HepG2 (cell line): ENCODE data around the gene FIGLA. TPM values are rescaled to one million over a fixed set of nuclear protein-coding genes. Genes with fewer than 3 reads are reported as not detected.

Experiments used
- ATAC-seq: fragments of 200-7000 bp; cut with Tn5 transposase; 3 replicates; pipeline ENCODE4 v1.9.1; 2020; ENCODE audit warnings: mild to moderate bottlenecking, moderate library complexity
- BruUV-seq: library from RNA; stranded (reverse); fragments of 400-500 nt; replicated peaks from 2 replicates; lab custom pipeline; 2021; lab: Mats Ljungman, UMichigan
- CTCF ChIA-PET: fragments of 300-600 bp; formaldehyde crosslinking; extraction: SDS; loops from one replicate; lab custom pipeline; 2021; ENCODE audit warnings: low total read pairs, inconsistent platforms, low intra/inter-chr PET ratio; lab: Yijun Ruan, JAX
- POLR2A ChIA-PET: fragments of 350-600 bp; sonication (Branson Sonifier 250); formaldehyde crosslinking; loops from one replicate; lab custom pipeline; 2020; ENCODE audit warnings: antibody characterized with exemption, inconsistent platforms; lab: Yijun Ruan, JAX
- DNase-seq: peaks from one replicate; pipeline ENCODE4 v3.0.0-alpha.2; 2015; ENCODE audit warnings: low spot score
- FAIRE-seq: peaks from 3 replicates; lab custom pipeline; 2011; peaks lifted over from hg19 to GRCh38; lab: Jason Lieb, UNC
- H2AFZ ChIP-seq: one replicate; pipeline ENCODE4 v1.6.1; 2011; ENCODE audit warnings: low read length, inconsistent platforms
- H3K27ac ChIP-seq: fragments of 300-600 bp; 3 replicates; pipeline ENCODE4 v1.8.0; 2011; ENCODE audit warnings: mixed run types, mild to moderate bottlenecking, mixed read lengths, low read length, inconsistent platforms; ENCODE audit not compliant: insufficient read depth; ENCODE audit errors: extremely low read length
- H3K27me3 ChIP-seq, 2 experiments: fragments of 200-600 bp in 1 of 2; 2 replicates in 1 of 2; 3 replicates in 1 of 2; pipeline versions ENCODE4 v1.6.0 to v1.8.0; 2011; ENCODE audit warnings: low read length in 2 of 2, mild to moderate bottlenecking in 2 of 2, moderate library complexity in 2 of 2, inconsistent platforms in 1 of 2; ENCODE audit not compliant: insufficient read depth in 2 of 2, control insufficient read depth in 1 of 2
- H3K36me3 ChIP-seq, 2 experiments: fragments of 200-600 bp in 1 of 2; replicated peaks in 1 of 2; 2 replicates in 1 of 2; 3 replicates in 1 of 2; pipeline versions ENCODE4 v1.5.1 to v1.8.0; 2011; ENCODE audit warnings: low read length in 2 of 2, inconsistent platforms in 1 of 2; ENCODE audit not compliant: insufficient read depth in 2 of 2, control insufficient read depth in 1 of 2
- H3K4me1 ChIP-seq: 2 replicates; pipeline ENCODE4 v1.5.1; 2012; ENCODE audit warnings: low read length, inconsistent platforms; ENCODE audit not compliant: insufficient read depth
- H3K4me2 ChIP-seq: 2 replicates; pipeline ENCODE4 v1.6.0; 2011; ENCODE audit warnings: low read depth, low read length, inconsistent platforms
- H3K4me3 ChIP-seq, 3 experiments: fragments of 200-600 bp in 1 of 3; sonication (generic), shearing (Covaris generic) in 1 of 3; replicated peaks in 1 of 3; 2 replicates each; pipeline ENCODE4 v1.5.1; 2011 to 2016; ENCODE audit warnings: low read length in 3 of 3, inconsistent platforms in 2 of 3, low read depth in 2 of 3, mild to moderate bottlenecking in 2 of 3, control low read depth in 1 of 3, mixed read lengths in 1 of 3; ENCODE audit not compliant: insufficient read depth in 1 of 3
- H3K79me2 ChIP-seq: one replicate; pipeline ENCODE4 v1.6.1; 2011; ENCODE audit warnings: low read length, inconsistent platforms; ENCODE audit not compliant: insufficient read depth
- H3K9ac ChIP-seq: 2 replicates; pipeline ENCODE4 v1.6.0; 2011; ENCODE audit warnings: mild to moderate bottlenecking, low read depth, low read length, inconsistent platforms; ENCODE audit not compliant: insufficient read depth
- H3K9me3 ChIP-seq: 2 replicates; pipeline ENCODE4 v1.5.1; 2012; ENCODE audit warnings: mild to moderate bottlenecking, low read length
- H4K20me1 ChIP-seq: 2 replicates; pipeline ENCODE4 v1.6.0; 2011; ENCODE audit warnings: inconsistent platforms, mild to moderate bottlenecking, low read length, moderate library complexity; ENCODE audit not compliant: insufficient read depth
- HDAC6 ChIP-seq: fragments of 200-600 bp; sonication (generic); IDR thresholded peaks from 2 replicates; pipeline ENCODE4 v1.7.0; 2017; ENCODE audit warnings: mild to moderate bottlenecking, antibody characterized with exemption, low read length, low read depth
- NBN ChIP-seq: fragments of 450-650 bp; conservative IDR thresholded peaks from 2 replicates; pipeline ENCODE4 v1.6.1; 2017
- WGBS: methylation state at CpG from one replicate; pipeline ENCODE4 v1.1.6; 2017; ENCODE audit warnings: low lambda C conversion rate; 5-methylcytosine and 5-hydroxymethylcytosine counted together
- in situ Hi-C: cut with HindIII; loops from 2 replicates; pipeline ENCODE4 v1.10.0; 2017; ENCODE audit warnings: low pct_unique_long_range_greater_than_20kb; ENCODE audit not compliant: extremely low pct_ligation_motif_present
- intact Hi-C: fragments of 100-400 bp; cut with micrococcal nuclease; formaldehyde crosslinking; loops from one replicate; pipeline ENCODE4 v1.10.0; 2022; ENCODE audit not compliant: unreplicated experiment
- polyA plus RNA-seq, 8 experiments: library from polyadenylated mRNA; depleted of rRNA in 3 of 8; stranded (reverse) in 7 of 8; unstranded in 1 of 8; fragments of >200 nt; fragmentation: Illumina TruSeq in 4 of 8; extraction: Trizol in 4 of 8; gene quantifications; 2 replicates each; pipeline versions ENCODE4 v1.2.1 to v1.2.3, GENCODE V29; 2011 to 2016; ENCODE audit warnings: low read depth in 4 of 8, missing spikeins in 1 of 8, mixed read lengths in 1 of 8; ENCODE audit not compliant: insufficient read depth in 1 of 8
- total RNA-seq, 5 experiments: library from RNA; depleted of rRNA; stranded (reverse); fragments of >200 nt; fragmentation: Illumina TruSeq; extraction: Trizol; gene quantifications; 2 replicates each; pipeline ENCODE4 v1.2.3, GENCODE V29; 2016; ENCODE audit warnings: low read depth in 1 of 5
- TF ChIP-seq, protein P1 (sequence below): sonication (generic); formaldehyde crosslinking; IDR thresholded peaks from 2 replicates; pipeline ENCODE4 v1.5.1; 2020; ENCODE audit warnings: missing genetic modification reagents, mild to moderate bottlenecking, borderline replicate concordance
- TF ChIP-seq, protein P2 (sequence below): sonication (generic); formaldehyde crosslinking; IDR thresholded peaks from 2 replicates; pipeline ENCODE4 v1.4.0; 2020; ENCODE audit warnings: mild to moderate bottlenecking, missing genetic modification reagents
- TF ChIP-seq, protein P3 (sequence below): sonication (generic); IDR thresholded peaks from 2 replicates; pipeline ENCODE4 v1.6.1; 2016; ENCODE audit warnings: low read depth, borderline replicate concordance
- TF ChIP-seq, protein P4 (sequence below): sonication (generic); formaldehyde crosslinking; IDR thresholded peaks from one replicate; pipeline ENCODE4 v1.5.1; 2020; ENCODE audit warnings: mild to moderate bottlenecking, missing genetic modification reagents; ENCODE audit errors: not compliant biosample characterization

FIGLA gene
- total and polyA plus RNA-seq, 2 of the 13 experiments (the other 11 are each of a cell fraction or from before 2014, with no cell fraction given), result not detected

DNA sequence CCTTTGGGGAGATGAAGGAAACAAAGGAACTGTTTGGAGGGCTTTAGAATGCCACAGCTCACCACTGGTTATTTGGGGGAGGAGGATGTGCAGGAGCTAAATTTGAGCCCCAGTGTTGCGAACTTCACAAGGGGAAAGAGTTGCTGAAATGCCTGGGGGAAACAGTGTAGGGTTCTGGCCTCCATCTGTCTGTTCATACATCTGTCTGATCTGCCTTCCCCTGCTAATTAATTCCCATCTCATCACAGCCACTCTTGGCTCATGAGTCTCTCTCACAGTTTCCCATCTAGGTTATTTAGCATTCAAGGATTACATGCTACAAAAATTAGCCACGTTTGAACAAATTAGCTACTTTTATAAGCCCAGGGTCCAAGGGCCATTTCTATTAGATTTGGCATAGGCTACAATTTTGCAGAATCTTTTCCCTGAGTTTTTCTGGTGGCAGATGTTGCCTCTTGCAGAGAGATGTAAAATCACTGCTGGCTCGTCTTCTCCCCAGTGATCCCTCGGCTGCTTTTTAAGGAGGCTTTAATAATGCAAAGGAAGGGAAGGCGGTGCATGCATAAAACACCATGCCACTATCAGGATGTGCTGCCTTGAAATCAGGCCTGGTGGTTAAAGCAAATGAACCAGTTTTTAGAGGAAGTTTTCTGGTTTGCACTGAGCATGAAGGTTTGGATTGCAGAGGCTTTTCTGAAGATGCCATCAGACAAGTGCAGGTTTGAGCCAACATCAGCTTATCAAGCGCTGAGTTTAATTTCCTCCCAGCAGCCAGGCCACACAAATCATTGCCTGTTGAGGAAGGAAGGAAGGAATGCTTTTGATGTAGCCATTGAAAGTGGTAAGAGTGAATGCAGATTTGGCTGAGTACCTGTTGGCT is 57.4 kb downstream of the FIGLA start (continued):
- TF ChIP-seq, protein P1, sequence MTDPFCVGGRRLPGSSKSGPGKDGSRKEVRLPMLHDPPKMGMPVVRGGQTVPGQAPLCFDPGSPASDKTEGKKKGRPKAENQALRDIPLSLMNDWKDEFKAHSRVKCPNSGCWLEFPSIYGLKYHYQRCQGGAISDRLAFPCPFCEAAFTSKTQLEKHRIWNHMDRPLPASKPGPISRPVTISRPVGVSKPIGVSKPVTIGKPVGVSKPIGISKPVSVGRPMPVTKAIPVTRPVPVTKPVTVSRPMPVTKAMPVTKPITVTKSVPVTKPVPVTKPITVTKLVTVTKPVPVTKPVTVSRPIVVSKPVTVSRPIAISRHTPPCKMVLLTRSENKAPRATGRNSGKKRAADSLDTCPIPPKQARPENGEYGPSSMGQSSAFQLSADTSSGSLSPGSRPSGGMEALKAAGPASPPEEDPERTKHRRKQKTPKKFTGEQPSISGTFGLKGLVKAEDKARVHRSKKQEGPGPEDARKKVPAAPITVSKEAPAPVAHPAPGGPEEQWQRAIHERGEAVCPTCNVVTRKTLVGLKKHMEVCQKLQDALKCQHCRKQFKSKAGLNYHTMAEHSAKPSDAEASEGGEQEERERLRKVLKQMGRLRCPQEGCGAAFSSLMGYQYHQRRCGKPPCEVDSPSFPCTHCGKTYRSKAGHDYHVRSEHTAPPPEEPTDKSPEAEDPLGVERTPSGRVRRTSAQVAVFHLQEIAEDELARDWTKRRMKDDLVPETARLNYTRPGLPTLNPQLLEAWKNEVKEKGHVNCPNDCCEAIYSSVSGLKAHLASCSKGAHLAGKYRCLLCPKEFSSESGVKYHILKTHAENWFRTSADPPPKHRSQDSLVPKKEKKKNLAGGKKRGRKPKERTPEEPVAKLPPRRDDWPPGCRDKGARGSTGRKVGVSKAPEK (CRISPR knock-in tag), result no peak
- TF ChIP-seq, protein P2, sequence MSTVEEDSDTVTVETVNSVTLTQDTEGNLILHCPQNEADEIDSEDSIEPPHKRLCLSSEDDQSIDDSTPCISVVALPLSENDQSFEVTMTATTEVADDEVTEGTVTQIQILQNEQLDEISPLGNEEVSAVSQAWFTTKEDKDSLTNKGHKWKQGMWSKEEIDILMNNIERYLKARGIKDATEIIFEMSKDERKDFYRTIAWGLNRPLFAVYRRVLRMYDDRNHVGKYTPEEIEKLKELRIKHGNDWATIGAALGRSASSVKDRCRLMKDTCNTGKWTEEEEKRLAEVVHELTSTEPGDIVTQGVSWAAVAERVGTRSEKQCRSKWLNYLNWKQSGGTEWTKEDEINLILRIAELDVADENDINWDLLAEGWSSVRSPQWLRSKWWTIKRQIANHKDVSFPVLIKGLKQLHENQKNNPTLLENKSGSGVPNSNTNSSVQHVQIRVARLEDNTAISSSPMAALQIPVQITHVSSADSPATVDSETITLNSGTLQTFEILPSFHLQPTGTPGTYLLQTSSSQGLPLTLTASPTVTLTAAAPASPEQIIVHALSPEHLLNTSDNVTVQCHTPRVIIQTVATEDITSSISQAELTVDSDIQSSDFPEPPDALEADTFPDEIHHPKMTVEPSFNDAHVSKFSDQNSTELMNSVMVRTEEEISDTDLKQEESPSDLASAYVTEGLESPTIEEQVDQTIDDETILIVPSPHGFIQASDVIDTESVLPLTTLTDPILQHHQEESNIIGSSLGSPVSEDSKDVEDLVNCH (CRISPR knock-in tag), result no peak
- TF ChIP-seq NBN, result no peak
- TF ChIP-seq, protein P3, sequence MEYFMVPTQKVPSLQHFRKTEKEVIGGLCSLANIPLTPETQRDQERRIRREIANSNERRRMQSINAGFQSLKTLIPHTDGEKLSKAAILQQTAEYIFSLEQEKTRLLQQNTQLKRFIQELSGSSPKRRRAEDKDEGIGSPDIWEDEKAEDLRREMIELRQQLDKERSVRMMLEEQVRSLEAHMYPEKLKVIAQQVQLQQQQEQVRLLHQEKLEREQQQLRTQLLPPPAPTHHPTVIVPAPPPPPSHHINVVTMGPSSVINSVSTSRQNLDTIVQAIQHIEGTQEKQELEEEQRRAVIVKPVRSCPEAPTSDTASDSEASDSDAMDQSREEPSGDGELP, result no peak

DNA sequence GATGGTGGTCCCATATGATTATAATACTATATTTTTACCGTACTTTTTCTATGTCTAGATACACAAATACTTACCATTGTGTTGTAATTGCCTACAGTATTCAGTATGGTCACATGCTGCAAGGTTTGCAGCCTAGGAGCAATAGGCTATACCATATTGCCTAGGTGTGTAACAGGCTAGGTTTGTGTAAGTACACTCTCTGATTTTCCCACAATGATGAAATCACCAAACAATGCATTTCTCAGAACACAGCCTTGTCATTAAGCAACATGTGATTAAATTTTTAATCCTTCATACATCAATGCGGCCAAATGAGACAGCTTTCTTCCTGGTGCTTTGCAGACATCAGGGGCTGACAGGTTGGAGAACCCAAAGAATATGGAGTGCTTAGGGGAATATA is 59.7 kb downstream of the FIGLA start:
- ATAC-seq (no peak), DNase-seq (no peak), FAIRE-seq (peak; percentile 18)
- Histone ChIP-seq H3K4me2 (no peak overlapping the region), H3K9me3 (no peaks in the 10 kb centered on the region), H3K4me3 (no peak overlapping the region), H3K36me3 (no peaks in the 10 kb centered on the region), H3K27me3 (peaks cover 2 to 49% of the 10 kb centered on the region in 2 experiments; a peak in 3 of 5 replicates), H4K20me1 (no peaks in the 10 kb centered on the region), H3K4me1 (no peaks in the 10 kb centered on the region), H3K27ac (no peak overlapping the region), H3K79me2 (no peaks in the 10 kb centered on the region), H3K9ac (no peak overlapping the region), H2AFZ (no peak overlapping the region)
- 2% methylated on average over 2 of the region's 2 CpGs for WGBS
- in situ Hi-C loops, result no loop called here
- intact Hi-C loops, result no loop called here
- ChIA-PET POLR2A (no interaction called here), CTCF (no interaction called here)
- BruUV-seq, result no TSS peak
- no peak for TF ChIP-seq HDAC6
- TF ChIP-seq, protein P4, sequence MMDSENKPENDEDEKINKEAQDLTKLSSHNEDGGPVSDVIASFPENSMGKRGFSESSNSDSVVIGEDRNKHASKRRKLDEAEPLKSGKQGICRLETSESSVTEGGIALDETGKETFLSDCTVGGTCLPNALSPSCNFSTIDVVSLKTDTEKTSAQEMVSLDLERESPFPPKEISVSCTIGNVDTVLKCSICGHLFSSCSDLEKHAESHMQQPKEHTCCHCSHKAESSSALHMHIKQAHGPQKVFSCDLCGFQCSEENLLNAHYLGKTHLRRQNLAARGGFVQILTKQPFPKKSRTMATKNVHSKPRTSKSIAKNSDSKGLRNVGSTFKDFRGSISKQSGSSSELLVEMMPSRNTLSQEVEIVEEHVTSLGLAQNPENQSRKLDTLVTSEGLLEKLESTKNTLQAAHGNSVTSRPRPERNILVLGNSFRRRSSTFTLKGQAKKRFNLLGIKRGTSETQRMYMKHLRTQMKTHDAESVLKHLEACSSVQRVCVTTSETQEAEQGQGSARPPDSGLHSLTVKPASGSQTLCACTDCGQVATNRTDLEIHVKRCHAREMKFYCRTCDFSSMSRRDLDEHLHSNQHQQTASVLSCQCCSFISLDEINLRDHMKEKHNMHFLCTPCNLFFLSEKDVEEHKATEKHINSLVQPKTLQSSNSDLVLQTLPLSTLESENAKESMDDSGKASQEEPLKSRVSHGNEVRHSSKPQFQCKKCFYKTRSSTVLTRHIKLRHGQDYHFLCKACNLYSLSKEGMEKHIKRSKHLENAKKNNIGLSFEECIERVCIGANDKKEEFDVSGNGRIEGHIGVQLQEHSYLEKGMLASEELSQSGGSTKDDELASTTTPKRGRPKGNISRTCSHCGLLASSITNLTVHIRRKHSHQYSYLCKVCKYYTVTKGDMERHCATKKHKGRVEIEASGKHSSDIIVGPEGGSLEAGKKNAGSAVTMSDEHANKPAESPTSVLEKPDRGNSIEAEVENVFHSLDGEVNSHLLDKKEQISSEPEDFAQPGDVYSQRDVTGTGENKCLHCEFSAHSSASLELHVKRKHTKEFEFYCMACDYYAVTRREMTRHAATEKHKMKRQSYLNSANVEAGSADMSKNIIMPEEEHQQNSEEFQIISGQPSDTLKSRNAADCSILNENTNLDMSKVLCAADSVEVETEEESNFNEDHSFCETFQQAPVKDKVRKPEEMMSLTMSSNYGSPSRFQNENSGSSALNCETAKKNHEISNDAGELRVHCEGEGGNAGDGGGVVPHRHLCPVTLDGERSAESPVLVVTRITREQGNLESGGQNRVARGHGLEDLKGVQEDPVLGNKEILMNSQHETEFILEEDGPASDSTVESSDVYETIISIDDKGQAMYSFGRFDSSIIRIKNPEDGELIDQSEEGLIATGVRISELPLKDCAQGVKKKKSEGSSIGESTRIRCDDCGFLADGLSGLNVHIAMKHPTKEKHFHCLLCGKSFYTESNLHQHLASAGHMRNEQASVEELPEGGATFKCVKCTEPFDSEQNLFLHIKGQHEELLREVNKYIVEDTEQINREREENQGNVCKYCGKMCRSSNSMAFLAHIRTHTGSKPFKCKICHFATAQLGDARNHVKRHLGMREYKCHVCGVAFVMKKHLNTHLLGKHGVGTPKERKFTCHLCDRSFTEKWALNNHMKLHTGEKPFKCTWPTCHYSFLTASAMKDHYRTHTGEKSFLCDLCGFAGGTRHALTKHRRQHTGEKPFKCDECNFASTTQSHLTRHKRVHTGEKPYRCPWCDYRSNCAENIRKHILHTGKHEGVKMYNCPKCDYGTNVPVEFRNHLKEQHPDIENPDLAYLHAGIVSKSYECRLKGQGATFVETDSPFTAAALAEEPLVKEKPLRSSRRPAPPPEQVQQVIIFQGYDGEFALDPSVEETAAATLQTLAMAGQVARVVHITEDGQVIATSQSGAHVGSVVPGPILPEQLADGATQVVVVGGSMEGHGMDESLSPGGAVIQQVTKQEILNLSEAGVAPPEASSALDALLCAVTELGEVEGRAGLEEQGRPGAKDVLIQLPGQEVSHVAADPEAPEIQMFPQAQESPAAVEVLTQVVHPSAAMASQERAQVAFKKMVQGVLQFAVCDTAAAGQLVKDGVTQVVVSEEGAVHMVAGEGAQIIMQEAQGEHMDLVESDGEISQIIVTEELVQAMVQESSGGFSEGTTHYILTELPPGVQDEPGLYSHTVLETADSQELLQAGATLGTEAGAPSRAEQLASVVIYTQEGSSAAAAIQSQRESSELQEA (CRISPR knock-in tag), result no peak
